Measurements from ENCODE around the gene STARD8. TPM values are rescaled to one million over a fixed set of nuclear protein-coding genes. Genes with fewer than 3 reads are reported as not detected.

The STARD8 gene
- polyA plus RNA-seq, 1 donor from 2014 or later = 0.09 TPM

- Histone ChIP-seq H3K36me3 (ENCODE audit: insufficient read depth, low read length) (no peaks in the 10 kb centered on the region), H3K9me2 (ENCODE audit: insufficient read depth, low read length) (no peaks in the 10 kb centered on the region), H4K20me1 (ENCODE audit: insufficient read depth) (no peaks in the 10 kb centered on the region), H2AFZ (ENCODE audit: low read depth, low read length) (no peak overlapping the region), H3K9ac (ENCODE audit: low read length) (no peak overlapping the region), H3K27me3 (ENCODE audit: insufficient read depth, low read depth, low read length) (no peaks in the 10 kb centered on the region), H3K4me3 (ENCODE audit: low read length) (no peak overlapping the region), H3F3A (ENCODE audit: insufficient read depth, low read length, poor library complexity, severe bottlenecking) (no peaks in the 10 kb centered on the region), H3K27ac (ENCODE audit: low read length) (no peak overlapping the region), H3K4me2 (ENCODE audit: low read length) (no peak overlapping the region), H3K79me2 (replicated peaks; ENCODE audit: insufficient read depth, low read length) (no peaks in the 10 kb centered on the region), H3K9me3 (ENCODE audit: low read length) (no peaks in the 10 kb centered on the region)
- TF ChIP-seq TAF1 (IDR thresholded peaks at IDR 0.05; ENCODE audit: low read depth) (no peak), REST (IDR thresholded peaks at IDR 0.05; ENCODE audit: borderline replicate concordance) (no peak), EP300 (conservative IDR thresholded peaks at IDR 0.05; ENCODE audit: poor library complexity, severe bottlenecking) (no peak), SMC3 (conservative IDR thresholded peaks at IDR 0.05; ENCODE audit: poor library complexity) (no peak), POLR2AphosphoS5 (IDR thresholded peaks at IDR 0.05) (no peak), RAD21 (conservative IDR thresholded peaks at IDR 0.05) (no peak), MXI1 (conservative IDR thresholded peaks at IDR 0.05; ENCODE audit: poor library complexity, severe bottlenecking) (no peak), EZH2 (IDR thresholded peaks at IDR 0.05; ENCODE audit: borderline replicate concordance, insufficient read depth, low read length, poor library complexity, severe bottlenecking) (no peak)
Observed at GRCh38 chrX:68721991-68722860, 74.8 kb downstream of the STARD8 start.

GRCh38 chrX:68723491-68724155, 76.2 kb downstream of the STARD8 start:
- Histone ChIP-seq H3F3A (ENCODE audit: insufficient read depth, low read length, poor library complexity, severe bottlenecking) (no peaks in the 10 kb centered on the region), H3K79me2 (replicated peaks; ENCODE audit: insufficient read depth, low read length) (no peaks in the 10 kb centered on the region), H2AFZ (ENCODE audit: low read depth, low read length) (no peak overlapping the region), H3K36me3 (ENCODE audit: insufficient read depth, low read length) (no peaks in the 10 kb centered on the region), H3K4me2 (ENCODE audit: low read length) (no peak overlapping the region), H3K27ac (ENCODE audit: low read length) (no peak overlapping the region), H3K27me3 (ENCODE audit: insufficient read depth, low read depth, low read length) (no peaks in the 10 kb centered on the region), H4K20me1 (ENCODE audit: insufficient read depth) (no peaks in the 10 kb centered on the region), H3K9me2 (ENCODE audit: insufficient read depth, low read length) (no peaks in the 10 kb centered on the region), H3K4me3 (ENCODE audit: low read length) (no peak overlapping the region), H3K9me3 (ENCODE audit: low read length) (no peaks in the 10 kb centered on the region), H3K9ac (ENCODE audit: low read length) (no peak overlapping the region)
- TF ChIP-seq REST (IDR thresholded peaks at IDR 0.05; ENCODE audit: borderline replicate concordance) (no peak), EZH2 (IDR thresholded peaks at IDR 0.05; ENCODE audit: borderline replicate concordance, insufficient read depth, low read length, poor library complexity, severe bottlenecking) (no peak), POLR2AphosphoS5 (IDR thresholded peaks at IDR 0.05) (no peak), MXI1 (conservative IDR thresholded peaks at IDR 0.05; ENCODE audit: poor library complexity, severe bottlenecking) (no peak), SMC3 (conservative IDR thresholded peaks at IDR 0.05; ENCODE audit: poor library complexity) (no peak), EP300 (conservative IDR thresholded peaks at IDR 0.05; ENCODE audit: poor library complexity, severe bottlenecking) (no peak), TAF1 (IDR thresholded peaks at IDR 0.05; ENCODE audit: low read depth) (no peak), CTCF (IDR thresholded peaks at IDR 0.05; ENCODE audit: poor library complexity, severe bottlenecking) (no peak)
